GM10248 (cell line): ENCODE results near the gene PDE6D.
A peak's percentile ranks its signal among the peaks of the same experiment; 100 is the strongest.

ENCODE experiments used
- CTCF ChIA-PET: fragments of 300-600 bp; sonication (Branson Sonifier 250); formaldehyde crosslinking; extraction: SDS; loops from one replicate; lab custom pipeline; 2021; ENCODE audit warnings: antibody characterized with exemption; lab: Yijun Ruan, JAX
- POLR2A ChIA-PET: fragments of 350-650 bp; sonication (Branson Sonifier 250); formaldehyde crosslinking; extraction: SDS; loops from one replicate; lab custom pipeline; 2020; ENCODE audit warnings: antibody characterized with exemption; lab: Yijun Ruan, JAX
- DNase-seq: peaks from one replicate; pipeline ENCODE4 v3.0.0; 2012; ENCODE audit errors: extremely low spot score
- CTCF ChIP-seq: IDR thresholded peaks from 2 replicates; pipeline ENCODE4 v1.5.1; 2012; ENCODE audit warnings: mild to moderate bottlenecking, low read depth; ENCODE audit errors: extremely low read depth, missing control alignments, control extremely low read depth

Gene PDE6D

GRCh38 chr2:231769170-231770136 lies 11.6 kb downstream of the PDE6D start:
- peak; percentile 34 for TF ChIP-seq CTCF
- DNase-seq: peak; percentile 54
- CTCF ChIA-PET: interaction anchor here (1.0 to 2.1 kb wide), 9 partner anchors 9 to 157 kb away, joined by 3 to 11 read pairs (median 3); no protein-coding TSS in a partner anchor
- POLR2A ChIA-PET: interaction anchor here (0.6 kb wide), 1 partner anchor 305 kb away, joined by 3 read pairs; the partner anchor contains the start of gene NCL

GRCh38 chr2:231765496-231765929 lies 15.6 kb downstream of the PDE6D start:
- no peak for TF ChIP-seq CTCF
- peak; percentile 19 for DNase-seq
- CTCF ChIA-PET: interaction anchor here (2.2 kb wide), 1 partner anchor 50 kb away, joined by 6 read pairs; no protein-coding TSS in a partner anchor
- POLR2A ChIA-PET: no interaction called here

- CTCF ChIA-PET: interaction anchor here (2.2 kb wide), 1 partner anchor 50 kb away, joined by 6 read pairs; no protein-coding TSS in a partner anchor
- POLR2A ChIA-PET: no interaction called here
- no peak for DNase-seq
- TF ChIP-seq CTCF: no peak
Measured at GRCh38 chr2:231764760-231765159, 16.3 kb downstream of the PDE6D start.

GRCh38 chr2:231764124-231764523 lies 17.0 kb downstream of the PDE6D start:
- no peak for DNase-seq
- ChIA-PET CTCF (interaction anchor here (2.2 kb wide), 1 partner anchor 49 kb away, joined by 6 read pairs; no protein-coding TSS in a partner anchor), POLR2A (no interaction called here)
- TF ChIP-seq CTCF: no peak

GRCh38 chr2:231761735-231762134 lies 19.3 kb downstream of the PDE6D start:
- no peak for DNase-seq
- TF ChIP-seq CTCF: no peak
- ChIA-PET CTCF (interaction anchor here (0.9 to 2.5 kb wide), 10 partner anchors 10 to 47 kb away, joined by 3 to 8 read pairs (median 4); no protein-coding TSS in a partner anchor), POLR2A (interaction anchor here (0.6 kb wide), 1 partner anchor 149 kb away, joined by 4 read pairs; no protein-coding TSS in a partner anchor)

GRCh38 chr2:231752061-231752460 lies 29.0 kb downstream of the PDE6D start:
- no peak for DNase-seq
- ChIA-PET POLR2A (no interaction called here), CTCF (interaction anchor here (1.2 to 1.3 kb wide), 2 partner anchors 38 to 74 kb away, joined by 3 to 4 read pairs; no protein-coding TSS in a partner anchor)
- no peak for TF ChIP-seq CTCF
